ENCODE data around the gene OR4X2. TPM values are rescaled to one million over a fixed set of nuclear protein-coding genes. Genes with fewer than 3 reads are reported as not detected.
"Not testable (repeated sequence)": the region's sequence is repeated elsewhere in the genome, so short reads cannot be mapped to it uniquely, and the experiment has no call there.

Gene OR4X2
- total and polyA plus RNA-seq, 9 donors, result not detected

- Histone ChIP-seq H3K36me3 (no peaks in the 10 kb centered on the region), H3K4me3 (no peak overlapping the region), H3K9me3 (peaks cover 0 to 4% of the 10 kb centered on the region in 2 donors), H3K27ac (no peak overlapping the region), H3K27me3 (no peaks in the 10 kb centered on the region), H3K4me1 (ENCODE audit: insufficient read depth) (no peaks in the 10 kb centered on the region)
- TF ChIP-seq POLR2A (IDR thresholded peaks at IDR 0.05), result no peak
- TF ChIP-seq EP300 (IDR thresholded peaks at IDR 0.05), result no peak
- no peak for TF ChIP-seq CTCF (IDR thresholded peaks at IDR 0.05)
- DNase-seq, result no peak
- intact Hi-C loops (cut with DNase I), result no loop called here
- WGBS, 3 donors, result 81 to 88% (median 84%) methylated on average over 18 of the region's 18 CpGs
Observed at GRCh38 chr11:48228761-48229160, 16.1 kb upstream of the OR4X2 start.

GRCh38 chr11:48230057-48230456 is 14.8 kb upstream of the OR4X2 start:
- H3K27ac ChIP-seq; intact Hi-C loops (cut with DNase I); H3K4me1 ChIP-seq (ENCODE audit: insufficient read depth); H3K4me3 ChIP-seq; H3K36me3 ChIP-seq; DNase-seq; H3K27me3 ChIP-seq; H3K9me3 ChIP-seq: not testable (repeated sequence)
- 84 to 91% (median 87%) methylated on average over 11 of the region's 11 CpGs for WGBS, 3 donors

- intact Hi-C loops (cut with DNase I), result no loop called here
- no peak overlapping the region for H3K4me3 ChIP-seq
- DNase-seq, result no peak
- WGBS, 3 donors, result 22 to 53% (median 36%) methylated on average over 3 of the region's 3 CpGs
- no peaks in the 10 kb centered on the region for H3K4me1 ChIP-seq (ENCODE audit: insufficient read depth)
- no peaks in the 10 kb centered on the region for H3K27me3 ChIP-seq
- H3K9me3 ChIP-seq, result no peaks in the 10 kb centered on the region
- no peak overlapping the region for H3K27ac ChIP-seq
- no peak for TF ChIP-seq EP300 (IDR thresholded peaks at IDR 0.05)
- no peak for TF ChIP-seq CTCF (IDR thresholded peaks at IDR 0.05)
- TF ChIP-seq POLR2A (IDR thresholded peaks at IDR 0.05), result no peak
- H3K36me3 ChIP-seq, result no peaks in the 10 kb centered on the region
Observed at GRCh38 chr11:48237727-48238126, 7.2 kb upstream of the OR4X2 start.

- TF ChIP-seq CTCF (IDR thresholded peaks at IDR 0.05) (no peak), EP300 (IDR thresholded peaks at IDR 0.05) (no peak), POLR2A (IDR thresholded peaks at IDR 0.05) (no peak)
- DNase-seq, result no peak
- Histone ChIP-seq H3K4me1 (ENCODE audit: insufficient read depth) (no peaks in the 10 kb centered on the region), H3K4me3 (no peak overlapping the region), H3K9me3 (no peaks in the 10 kb centered on the region), H3K27ac (no peak overlapping the region), H3K36me3 (no peaks in the 10 kb centered on the region), H3K27me3 (no peaks in the 10 kb centered on the region)
- intact Hi-C loops (cut with DNase I), result no loop called here
- WGBS, 3 donors, result 61 to 77% (median 69%) methylated on average over 3 of the region's 3 CpGs
Observed at GRCh38 chr11:48242501-48242900, 2.4 kb upstream of the OR4X2 start.

- WGBS, 3 donors, result 82 to 94% (median 89%) methylated on average over 1 of the region's 1 CpG
- no peak for DNase-seq
- no peaks in the 10 kb centered on the region for H3K4me1 ChIP-seq (ENCODE audit: insufficient read depth)
- H3K36me3 ChIP-seq, result no peaks in the 10 kb centered on the region
- no peaks in the 10 kb centered on the region for H3K9me3 ChIP-seq
- H3K4me3 ChIP-seq, result no peak overlapping the region
- H3K27me3 ChIP-seq, result no peaks in the 10 kb centered on the region
- no peak overlapping the region for H3K27ac ChIP-seq
- intact Hi-C loops (cut with DNase I), result no loop called here
- TF ChIP-seq EP300 (IDR thresholded peaks at IDR 0.05) (no peak), CTCF (IDR thresholded peaks at IDR 0.05) (no peak), POLR2A (IDR thresholded peaks at IDR 0.05) (no peak)
Observed at GRCh38 chr11:48248902-48249301, 4.0 kb downstream of the OR4X2 start.

Data from ovary (tissue), 9 donors.